Measurements from ENCODE around the gene C3. TPM values are rescaled to one million over a fixed set of nuclear protein-coding genes. Genes with fewer than 3 reads are reported as not detected.

Gene C3
- total and polyA plus RNA-seq, 2 of the 13 experiments (the other 11 are each of a cell fraction or from before 2014, with no cell fraction given) = 1,455 to 6,272 TPM

DNA sequence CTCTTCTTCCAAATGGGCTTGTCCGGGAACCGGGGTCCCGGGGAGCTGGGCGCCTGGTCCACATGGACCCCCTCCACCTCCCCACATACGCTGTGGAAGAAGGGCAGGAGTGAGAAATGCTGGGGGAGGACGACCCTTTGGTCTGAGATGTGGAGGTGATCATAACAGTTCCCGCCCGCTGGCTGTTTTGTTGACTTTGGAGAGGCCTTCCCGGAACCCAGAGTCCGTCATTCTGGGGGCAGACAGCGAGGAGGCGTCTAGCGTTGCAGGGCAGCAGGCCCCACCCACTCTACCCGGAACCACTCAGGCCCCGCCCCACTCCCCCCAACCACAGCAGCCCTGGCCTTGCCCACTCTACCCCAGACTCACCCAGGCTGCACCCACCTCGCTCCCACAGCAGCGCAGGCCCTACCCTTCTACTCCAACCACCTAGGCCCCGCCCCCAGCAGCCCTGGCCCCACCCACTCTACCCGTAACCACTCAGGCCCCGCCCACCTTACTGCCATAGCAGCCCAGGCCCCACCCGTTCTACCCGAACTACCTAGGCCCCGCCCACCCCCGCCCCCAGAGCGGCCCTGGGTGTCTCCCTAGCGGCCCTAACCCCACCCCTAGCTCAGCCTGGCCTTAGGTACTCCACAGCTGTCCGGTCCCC is 9.8 kb upstream of the C3 start (continued):
- TF ChIP-seq PHF8 (CRISPR knock-in tag; IDR thresholded peaks at IDR 0.05) (no peak), ZNF441 (CRISPR knock-in tag; IDR thresholded peaks at IDR 0.05; ENCODE audit: borderline replicate concordance) (no peak), ZNF570 (CRISPR knock-in tag; IDR thresholded peaks at IDR 0.05; ENCODE audit: borderline replicate concordance) (no peak), CHD4 (IDR thresholded peaks at IDR 0.05; ENCODE audit: borderline replicate concordance, low read length) (no peak), ZNF543 (CRISPR knock-in tag; IDR thresholded peaks at IDR 0.05) (no peak), TSC22D2 (CRISPR knock-in tag; IDR thresholded peaks at IDR 0.05; ENCODE audit: borderline replicate concordance) (no peak), ZSCAN30 (CRISPR knock-in tag; IDR thresholded peaks at IDR 0.05) (no peak), ZBTB1 (CRISPR knock-in tag; IDR thresholded peaks at IDR 0.05; ENCODE audit: borderline replicate concordance) (no peak), PHF20 (CRISPR knock-in tag; IDR thresholded peaks at IDR 0.05) (no peak), PAWR (CRISPR knock-in tag; IDR thresholded peaks at IDR 0.05; ENCODE audit: borderline replicate concordance) (no peak)
- TF ChIP-seq, protein P1, sequence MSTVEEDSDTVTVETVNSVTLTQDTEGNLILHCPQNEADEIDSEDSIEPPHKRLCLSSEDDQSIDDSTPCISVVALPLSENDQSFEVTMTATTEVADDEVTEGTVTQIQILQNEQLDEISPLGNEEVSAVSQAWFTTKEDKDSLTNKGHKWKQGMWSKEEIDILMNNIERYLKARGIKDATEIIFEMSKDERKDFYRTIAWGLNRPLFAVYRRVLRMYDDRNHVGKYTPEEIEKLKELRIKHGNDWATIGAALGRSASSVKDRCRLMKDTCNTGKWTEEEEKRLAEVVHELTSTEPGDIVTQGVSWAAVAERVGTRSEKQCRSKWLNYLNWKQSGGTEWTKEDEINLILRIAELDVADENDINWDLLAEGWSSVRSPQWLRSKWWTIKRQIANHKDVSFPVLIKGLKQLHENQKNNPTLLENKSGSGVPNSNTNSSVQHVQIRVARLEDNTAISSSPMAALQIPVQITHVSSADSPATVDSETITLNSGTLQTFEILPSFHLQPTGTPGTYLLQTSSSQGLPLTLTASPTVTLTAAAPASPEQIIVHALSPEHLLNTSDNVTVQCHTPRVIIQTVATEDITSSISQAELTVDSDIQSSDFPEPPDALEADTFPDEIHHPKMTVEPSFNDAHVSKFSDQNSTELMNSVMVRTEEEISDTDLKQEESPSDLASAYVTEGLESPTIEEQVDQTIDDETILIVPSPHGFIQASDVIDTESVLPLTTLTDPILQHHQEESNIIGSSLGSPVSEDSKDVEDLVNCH (CRISPR knock-in tag; IDR thresholded peaks at IDR 0.05) = no peak
- TF ChIP-seq, protein P2, sequence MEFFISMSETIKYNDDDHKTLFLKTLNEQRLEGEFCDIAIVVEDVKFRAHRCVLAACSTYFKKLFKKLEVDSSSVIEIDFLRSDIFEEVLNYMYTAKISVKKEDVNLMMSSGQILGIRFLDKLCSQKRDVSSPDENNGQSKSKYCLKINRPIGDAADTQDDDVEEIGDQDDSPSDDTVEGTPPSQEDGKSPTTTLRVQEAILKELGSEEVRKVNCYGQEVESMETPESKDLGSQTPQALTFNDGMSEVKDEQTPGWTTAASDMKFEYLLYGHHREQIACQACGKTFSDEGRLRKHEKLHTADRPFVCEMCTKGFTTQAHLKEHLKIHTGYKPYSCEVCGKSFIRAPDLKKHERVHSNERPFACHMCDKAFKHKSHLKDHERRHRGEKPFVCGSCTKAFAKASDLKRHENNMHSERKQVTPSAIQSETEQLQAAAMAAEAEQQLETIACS (CRISPR knock-in tag; IDR thresholded peaks at IDR 0.05) = no peak
- TF ChIP-seq, protein P3, sequence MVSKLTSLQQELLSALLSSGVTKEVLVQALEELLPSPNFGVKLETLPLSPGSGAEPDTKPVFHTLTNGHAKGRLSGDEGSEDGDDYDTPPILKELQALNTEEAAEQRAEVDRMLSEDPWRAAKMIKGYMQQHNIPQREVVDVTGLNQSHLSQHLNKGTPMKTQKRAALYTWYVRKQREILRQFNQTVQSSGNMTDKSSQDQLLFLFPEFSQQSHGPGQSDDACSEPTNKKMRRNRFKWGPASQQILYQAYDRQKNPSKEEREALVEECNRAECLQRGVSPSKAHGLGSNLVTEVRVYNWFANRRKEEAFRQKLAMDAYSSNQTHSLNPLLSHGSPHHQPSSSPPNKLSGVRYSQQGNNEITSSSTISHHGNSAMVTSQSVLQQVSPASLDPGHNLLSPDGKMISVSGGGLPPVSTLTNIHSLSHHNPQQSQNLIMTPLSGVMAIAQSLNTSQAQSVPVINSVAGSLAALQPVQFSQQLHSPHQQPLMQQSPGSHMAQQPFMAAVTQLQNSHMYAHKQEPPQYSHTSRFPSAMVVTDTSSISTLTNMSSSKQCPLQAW (CRISPR knock-in tag; IDR thresholded peaks at IDR 0.05) = peak; percentile 91
- TF ChIP-seq, protein P4, sequence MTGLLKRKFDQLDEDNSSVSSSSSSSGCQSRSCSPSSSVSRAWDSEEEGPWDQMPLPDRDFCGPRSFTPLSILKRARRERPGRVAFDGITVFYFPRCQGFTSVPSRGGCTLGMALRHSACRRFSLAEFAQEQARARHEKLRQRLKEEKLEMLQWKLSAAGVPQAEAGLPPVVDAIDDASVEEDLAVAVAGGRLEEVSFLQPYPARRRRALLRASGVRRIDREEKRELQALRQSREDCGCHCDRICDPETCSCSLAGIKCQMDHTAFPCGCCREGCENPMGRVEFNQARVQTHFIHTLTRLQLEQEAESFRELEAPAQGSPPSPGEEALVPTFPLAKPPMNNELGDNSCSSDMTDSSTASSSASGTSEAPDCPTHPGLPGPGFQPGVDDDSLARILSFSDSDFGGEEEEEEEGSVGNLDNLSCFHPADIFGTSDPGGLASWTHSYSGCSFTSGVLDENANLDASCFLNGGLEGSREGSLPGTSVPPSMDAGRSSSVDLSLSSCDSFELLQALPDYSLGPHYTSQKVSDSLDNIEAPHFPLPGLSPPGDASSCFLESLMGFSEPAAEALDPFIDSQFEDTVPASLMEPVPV (CRISPR knock-in tag; IDR thresholded peaks at IDR 0.05) = no peak
- TF ChIP-seq, protein P5, sequence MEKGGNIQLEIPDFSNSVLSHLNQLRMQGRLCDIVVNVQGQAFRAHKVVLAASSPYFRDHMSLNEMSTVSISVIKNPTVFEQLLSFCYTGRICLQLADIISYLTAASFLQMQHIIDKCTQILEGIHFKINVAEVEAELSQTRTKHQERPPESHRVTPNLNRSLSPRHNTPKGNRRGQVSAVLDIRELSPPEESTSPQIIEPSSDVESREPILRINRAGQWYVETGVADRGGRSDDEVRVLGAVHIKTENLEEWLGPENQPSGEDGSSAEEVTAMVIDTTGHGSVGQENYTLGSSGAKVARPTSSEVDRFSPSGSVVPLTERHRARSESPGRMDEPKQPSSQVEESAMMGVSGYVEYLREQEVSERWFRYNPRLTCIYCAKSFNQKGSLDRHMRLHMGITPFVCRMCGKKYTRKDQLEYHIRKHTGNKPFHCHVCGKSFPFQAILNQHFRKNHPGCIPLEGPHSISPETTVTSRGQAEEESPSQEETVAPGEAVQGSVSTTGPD (CRISPR knock-in tag; IDR thresholded peaks at IDR 0.05) = no peak
- TF ChIP-seq, protein P6, sequence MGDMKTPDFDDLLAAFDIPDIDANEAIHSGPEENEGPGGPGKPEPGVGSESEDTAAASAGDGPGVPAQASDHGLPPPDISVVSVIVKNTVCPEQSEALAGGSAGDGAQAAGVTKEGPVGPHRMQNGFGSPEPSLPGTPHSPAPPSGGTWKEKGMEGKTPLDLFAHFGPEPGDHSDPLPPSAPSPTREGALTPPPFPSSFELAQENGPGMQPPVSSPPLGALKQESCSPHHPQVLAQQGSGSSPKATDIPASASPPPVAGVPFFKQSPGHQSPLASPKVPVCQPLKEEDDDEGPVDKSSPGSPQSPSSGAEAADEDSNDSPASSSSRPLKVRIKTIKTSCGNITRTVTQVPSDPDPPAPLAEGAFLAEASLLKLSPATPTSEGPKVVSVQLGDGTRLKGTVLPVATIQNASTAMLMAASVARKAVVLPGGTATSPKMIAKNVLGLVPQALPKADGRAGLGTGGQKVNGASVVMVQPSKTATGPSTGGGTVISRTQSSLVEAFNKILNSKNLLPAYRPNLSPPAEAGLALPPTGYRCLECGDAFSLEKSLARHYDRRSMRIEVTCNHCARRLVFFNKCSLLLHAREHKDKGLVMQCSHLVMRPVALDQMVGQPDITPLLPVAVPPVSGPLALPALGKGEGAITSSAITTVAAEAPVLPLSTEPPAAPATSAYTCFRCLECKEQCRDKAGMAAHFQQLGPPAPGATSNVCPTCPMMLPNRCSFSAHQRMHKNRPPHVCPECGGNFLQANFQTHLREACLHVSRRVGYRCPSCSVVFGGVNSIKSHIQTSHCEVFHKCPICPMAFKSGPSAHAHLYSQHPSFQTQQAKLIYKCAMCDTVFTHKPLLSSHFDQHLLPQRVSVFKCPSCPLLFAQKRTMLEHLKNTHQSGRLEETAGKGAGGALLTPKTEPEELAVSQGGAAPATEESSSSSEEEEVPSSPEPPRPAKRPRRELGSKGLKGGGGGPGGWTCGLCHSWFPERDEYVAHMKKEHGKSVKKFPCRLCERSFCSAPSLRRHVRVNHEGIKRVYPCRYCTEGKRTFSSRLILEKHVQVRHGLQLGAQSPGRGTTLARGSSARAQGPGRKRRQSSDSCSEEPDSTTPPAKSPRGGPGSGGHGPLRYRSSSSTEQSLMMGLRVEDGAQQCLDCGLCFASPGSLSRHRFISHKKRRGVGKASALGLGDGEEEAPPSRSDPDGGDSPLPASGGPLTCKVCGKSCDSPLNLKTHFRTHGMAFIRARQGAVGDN (CRISPR knock-in tag; IDR thresholded peaks at IDR 0.05) = peak; percentile 85
